HG03520 (cell line): ENCODE results near the gene GDF10.

Source experiments
- ATAC-seq: cut with Tn5 transposase; IDR thresholded peaks from one replicate; pipeline ENCODE4 v1.9.1; 2021; ENCODE audit warnings: mild to moderate bottlenecking, moderate library complexity; ENCODE audit not compliant: unreplicated experiment

GDF10 gene

DNA sequence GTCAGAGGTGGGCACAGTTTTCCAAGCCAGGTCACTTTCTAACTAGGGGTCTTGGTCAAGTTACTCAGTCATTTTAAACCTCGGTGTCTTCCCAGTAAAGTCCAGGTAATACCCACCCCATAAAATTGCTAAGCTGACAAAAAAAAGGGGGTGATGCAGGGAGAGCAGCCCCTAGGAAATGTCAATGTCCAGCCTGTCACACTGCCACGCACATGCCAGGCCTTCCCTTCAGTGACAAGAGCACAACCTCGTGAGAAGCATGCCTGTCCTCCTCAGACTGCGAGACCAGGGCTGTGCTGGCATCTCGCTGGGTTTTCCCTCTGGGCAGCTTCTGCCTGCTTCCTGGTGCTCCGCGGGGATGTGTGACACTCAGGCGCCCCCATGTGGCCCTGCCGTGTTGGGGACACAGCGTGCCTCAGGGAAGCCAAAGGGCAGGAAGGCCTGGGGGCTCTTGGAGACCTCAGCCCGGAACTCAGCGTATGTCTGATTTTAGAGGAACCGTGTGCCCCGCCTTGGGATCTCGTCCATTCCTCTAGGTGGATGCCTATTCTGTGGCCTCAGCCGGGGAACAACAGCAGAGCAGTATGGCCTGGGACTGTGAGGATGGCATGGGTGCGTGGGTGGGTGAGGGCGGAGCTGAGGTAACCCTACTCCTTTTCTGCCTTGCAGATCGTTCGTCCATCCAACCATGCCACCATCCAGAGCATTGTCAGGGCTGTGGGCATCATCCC, 12.1 kb downstream of the GDF10 start:
- peak; percentile 63 for ATAC-seq

DNA sequence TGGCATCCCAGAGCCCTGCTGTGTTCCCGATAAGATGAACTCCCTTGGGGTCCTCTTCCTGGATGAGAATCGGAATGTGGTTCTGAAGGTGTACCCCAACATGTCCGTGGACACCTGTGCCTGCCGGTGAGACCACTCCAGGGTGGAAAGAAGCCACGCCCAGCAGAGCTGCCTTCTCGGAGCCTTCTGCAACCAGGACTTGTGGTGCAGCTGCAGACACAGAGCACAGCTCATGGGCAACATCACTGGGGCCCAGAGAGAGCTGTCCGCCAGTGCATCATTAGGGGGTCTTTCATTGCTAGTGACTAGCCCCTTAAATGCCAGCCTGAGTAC, 12.6 kb downstream of the GDF10 start:
- no peak for ATAC-seq

DNA sequence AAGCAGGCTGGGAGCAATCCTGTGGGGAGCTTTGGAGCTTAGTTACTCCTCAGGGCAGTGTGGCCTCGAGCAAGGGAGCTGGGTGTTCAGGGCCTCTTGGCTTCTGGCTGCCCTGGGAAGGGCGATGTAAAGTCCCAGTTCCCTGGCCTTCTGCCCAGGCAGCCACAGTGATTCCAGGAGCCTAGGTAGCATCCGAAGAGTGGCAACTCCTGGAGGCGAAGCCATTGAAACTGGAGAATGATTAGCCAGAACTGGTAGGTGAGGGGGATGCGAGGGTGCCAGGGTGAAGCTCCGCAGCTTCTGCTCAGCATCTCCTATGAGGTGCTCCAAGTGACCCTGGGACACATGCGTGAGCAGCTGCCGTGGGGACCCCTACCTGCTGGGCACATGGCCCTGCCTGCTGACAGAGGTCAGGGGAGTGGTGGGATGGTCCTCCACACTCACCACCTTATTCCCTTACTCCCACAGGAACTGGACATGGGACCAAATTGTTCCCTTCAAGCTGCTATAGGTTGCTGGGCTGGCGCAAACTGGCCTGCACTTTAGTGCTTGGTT, 14.5 kb downstream of the GDF10 start:
- no peak for ATAC-seq

DNA sequence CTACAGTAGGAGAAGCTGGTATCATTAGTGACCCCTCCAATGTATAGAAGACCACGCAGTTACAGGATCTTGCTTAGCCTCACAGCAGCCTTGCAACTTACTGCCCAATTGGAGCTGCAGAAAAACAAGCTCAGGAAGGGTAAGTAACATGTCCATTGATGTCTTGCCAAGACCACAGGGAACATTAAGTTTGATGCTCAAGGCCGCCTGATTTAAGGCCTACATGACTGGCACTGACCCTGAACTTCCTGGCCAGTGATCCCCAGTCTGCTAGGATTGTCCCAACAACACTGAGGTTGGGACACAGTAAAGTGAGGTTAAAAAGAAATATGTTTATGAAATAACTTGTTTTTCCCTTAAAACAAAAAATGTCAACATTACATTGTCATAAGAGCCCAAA, 15.4 kb downstream of the GDF10 start:
- ATAC-seq: no peak

DNA sequence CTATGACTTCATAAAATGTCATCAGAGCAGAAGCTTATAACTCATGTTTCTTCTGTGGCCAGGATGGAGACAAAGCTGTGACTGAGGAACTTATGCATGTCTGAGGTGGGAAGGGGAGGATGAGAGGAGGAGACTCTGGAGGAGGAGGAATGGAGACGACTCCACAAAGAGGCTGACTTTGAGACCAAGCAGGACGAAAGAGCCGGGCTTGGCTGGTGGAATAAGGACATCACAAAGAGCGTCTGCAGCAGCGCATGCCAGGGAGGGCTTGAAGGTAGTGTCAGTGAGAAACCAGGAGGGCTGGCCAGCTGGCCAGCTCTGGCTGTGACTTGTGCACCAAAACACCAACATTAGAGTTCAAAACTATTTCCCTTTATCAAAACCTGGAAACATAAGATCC, 16.1 kb downstream of the GDF10 start:
- no peak for ATAC-seq

DNA sequence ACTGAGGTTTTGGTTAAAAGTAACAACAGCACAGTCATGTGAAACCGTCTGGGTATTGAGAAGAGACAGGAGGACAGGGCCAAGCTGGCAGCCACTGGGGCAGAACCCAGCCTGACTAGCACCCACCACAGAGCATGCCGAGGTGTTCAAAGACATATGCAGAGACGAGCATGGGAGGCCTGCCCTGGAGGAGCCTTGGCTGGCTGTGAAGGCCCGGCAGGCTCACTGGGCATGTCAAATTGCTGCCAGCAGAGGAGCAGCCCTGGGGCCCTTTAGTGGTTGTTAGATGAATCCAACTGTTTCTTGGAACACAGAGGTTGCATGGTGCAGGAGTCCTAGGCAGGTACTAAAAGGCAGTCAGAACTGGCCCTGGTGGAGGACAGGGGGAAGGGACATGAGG, 17.3 kb downstream of the GDF10 start:
- ATAC-seq: no peak

DNA sequence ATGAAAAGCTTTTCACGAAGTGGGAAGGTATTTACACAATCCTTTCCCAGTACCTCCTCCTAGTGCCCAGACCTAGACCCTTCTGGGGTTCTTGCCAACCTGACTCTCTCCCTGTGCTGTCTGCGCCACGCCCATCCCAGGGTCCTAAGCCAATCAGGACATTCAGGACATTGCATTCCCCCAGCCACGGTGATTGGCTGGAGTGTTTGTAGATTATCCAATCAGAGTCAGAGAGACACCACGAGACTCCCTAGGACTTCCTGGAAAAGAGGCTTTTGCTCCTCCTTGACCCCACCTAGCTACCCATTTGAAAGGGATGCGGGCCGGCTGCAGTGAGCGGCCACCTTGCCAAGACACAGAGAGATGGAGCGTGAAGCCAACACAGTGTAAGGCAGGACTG, 18.7 kb downstream of the GDF10 start:
- ATAC-seq: no peak

DNA sequence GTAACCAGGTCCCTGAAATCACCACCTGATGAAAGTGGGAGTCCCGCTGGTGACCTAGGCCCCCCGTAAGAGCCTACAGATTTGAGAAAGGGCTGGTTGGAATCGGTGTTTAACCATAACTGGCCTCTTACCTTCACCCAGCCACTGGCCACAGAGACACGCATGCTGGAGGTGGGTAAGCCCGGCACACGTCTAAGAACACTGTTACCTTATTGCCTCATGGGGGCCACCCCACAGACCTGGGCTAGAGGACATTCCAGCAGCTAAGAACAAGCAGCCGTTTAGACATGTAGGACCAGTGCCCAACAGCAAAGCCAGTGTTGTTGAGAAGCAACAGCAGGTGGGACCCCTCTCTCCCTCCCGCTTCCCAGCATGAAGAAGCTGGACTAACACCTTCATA, 19.8 kb downstream of the GDF10 start:
- no peak for ATAC-seq

DNA sequence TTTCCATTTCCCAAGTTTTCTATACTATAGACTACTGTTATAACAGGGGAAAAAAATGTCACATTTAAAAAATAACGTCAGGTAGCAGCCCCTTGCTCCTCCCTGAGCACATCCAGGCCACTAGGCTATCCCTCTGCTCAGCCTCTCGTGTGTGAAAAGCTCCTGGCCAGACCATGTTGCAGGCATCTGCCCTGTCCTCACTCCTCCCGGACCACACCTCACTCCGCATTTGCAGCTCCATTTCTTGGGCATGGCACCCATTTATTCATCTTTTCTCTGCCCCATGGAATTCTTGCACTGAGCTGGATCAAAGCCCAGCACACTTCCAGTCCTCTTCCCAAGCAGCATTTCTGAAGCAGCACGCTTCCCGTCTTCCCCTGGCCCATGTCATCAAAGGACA, 20.8 kb downstream of the GDF10 start:
- ATAC-seq: no peak

DNA sequence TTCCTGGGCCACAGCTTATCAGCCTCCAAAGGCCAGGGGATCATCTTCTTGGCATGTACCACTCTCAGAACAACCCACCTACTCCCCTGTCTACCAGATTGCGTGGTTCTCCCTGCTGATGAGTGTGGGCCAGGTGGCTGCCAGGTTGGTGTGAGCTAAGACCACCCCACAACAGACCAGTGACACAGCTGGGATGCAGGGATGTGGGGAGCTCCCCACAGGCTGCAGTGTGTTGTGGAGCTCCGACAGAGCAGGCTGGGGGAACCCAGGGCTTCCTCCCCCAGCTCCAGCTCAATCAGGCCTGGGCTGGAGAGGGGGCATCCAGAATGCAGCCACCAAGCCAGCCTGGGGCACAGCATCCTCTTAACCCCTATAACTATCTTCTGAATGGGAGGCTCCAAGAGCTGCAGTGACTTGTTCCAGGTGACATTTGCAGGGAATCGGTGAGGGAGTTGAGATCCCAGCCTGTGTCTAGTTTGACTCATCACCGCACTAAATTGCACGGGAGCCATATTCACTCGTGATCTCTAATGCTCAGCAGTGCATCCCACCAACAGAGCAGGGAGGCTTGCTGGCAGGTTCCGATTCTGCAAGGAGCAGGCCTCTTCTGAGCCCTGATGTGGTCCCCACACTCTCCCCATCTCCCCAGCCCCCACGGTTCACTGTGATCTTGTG, 21.7 kb downstream of the GDF10 start:
- no peak for ATAC-seq

DNA sequence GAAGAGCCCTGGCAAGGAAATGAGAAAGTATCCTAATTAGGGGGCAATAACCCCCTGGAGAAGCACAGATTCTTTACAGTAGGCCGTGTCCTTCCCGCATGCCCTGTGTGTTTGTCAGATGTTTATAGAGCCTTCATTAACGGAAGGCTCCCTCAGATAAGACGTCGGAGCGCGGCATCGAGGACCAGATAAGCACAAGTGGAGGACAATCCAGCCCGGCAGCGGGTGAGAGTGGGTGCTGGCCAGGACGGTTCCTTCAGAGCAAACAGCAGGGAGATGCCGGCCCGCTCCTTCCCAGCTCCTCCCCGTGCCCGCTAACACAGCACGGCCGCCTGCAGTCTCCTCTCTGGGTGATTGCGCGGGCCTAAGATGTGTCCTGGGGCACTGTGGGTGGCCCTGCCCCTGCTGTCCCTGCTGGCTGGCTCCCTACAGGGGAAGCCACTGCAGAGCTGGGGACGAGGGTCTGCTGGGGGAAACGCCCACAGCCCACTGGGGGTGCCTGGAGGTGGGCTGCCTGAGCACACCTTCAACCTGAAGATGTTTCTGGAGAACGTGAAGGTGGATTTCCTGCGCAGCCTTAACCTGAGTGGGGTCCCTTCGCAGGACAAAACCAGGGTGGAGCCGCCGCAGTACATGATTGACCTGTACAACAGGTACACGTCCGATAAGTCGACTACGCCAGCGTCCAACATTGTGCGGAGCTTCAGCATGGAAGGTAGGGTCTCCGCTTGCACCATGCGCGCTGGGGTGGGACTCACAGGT, 22.5 kb downstream of the GDF10 start, which contains the start of gene GDF2:
Gene GDF2 (plus strand): TSS at position 155 of the 762 bp plus-strand sequence. CDS start 215 bp downstream, at position 370.
- no peak for ATAC-seq

DNA sequence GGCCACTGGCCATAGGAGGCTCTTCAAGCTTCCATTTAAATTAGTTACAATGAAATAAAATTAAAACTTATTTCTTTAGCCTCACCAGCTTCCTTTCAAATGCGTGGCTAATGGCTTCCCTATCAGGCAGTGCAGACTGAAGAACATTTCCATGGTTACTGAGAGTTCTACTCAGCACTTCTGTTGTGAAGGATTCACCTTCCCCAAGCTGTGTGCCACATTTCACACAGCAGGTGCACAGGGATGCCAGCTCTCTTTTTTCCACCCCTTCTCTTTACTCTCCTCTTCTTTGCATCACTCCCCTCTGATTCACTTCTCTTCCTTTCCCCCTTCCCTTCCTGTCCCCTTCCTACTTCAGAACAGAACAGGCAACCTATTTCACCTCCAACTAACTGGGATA, 23.1 kb downstream of the GDF10 start:
- ATAC-seq: no peak

DNA sequence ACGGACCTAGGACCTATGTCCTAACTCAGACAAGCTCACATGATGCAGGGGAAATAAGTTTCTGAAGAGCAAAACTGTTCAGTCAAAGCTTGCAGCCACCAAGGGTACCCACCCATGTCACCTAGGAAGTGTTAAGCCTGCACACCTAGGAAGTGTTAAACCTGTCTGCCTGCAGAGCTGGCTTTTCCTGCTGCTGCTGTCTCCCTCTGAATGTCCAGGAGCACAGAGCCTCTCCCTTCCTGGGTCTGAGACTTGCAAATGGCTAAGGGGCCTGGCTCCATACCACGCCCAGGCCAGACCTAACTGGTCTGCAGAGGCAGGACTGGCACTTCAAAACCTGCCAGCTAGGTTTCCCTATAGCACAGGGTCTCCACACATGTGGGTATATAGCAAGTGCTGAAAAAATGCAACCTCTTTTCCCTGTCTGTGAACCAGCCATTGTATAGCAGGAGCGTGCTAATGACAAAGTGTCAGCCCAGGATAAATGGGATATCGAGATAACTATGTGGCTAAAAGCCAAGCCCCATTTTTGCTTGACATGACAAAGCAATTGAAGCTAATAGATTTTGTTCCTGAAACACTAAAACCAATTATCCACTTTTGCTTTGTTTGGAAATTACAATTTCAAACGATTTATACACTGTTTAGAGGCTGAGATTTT, 23.8 kb downstream of the GDF10 start:
- no peak for ATAC-seq

DNA sequence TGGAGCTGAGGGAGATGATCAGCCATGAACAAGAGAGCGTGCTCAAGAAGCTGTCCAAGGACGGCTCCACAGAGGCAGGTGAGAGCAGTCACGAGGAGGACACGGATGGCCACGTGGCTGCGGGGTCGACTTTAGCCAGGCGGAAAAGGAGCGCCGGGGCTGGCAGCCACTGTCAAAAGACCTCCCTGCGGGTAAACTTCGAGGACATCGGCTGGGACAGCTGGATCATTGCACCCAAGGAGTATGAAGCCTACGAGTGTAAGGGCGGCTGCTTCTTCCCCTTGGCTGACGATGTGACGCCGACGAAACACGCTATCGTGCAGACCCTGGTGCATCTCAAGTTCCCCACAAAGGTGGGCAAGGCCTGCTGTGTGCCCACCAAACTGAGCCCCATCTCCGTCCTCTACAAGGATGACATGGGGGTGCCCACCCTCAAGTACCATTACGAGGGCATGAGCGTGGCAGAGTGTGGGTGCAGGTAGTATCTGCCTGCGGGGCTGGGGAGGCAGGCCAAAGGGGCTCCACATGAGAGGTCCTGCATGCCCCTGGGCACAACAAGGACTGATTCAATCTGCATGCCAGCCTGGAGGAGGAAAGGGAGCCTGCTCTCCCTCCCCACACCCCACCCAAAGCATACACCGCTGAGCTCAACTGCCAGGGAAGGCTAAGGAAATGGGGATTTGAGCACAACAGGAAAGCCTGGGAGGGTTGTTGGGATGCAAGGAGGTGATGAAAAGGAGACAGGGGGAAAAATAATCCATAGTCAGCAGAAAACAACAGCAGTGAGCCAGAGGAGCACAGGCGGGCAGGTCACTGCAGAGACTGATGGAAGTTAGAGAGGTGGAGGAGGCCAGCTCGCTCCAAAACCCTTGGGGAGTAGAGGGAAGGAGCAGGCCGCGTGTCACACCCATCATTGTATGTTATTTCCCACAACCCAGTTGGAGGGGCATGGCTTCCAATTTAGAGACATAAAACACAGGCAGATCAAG, 25.6 kb downstream of the GDF10 start:
- no peak for ATAC-seq

DNA sequence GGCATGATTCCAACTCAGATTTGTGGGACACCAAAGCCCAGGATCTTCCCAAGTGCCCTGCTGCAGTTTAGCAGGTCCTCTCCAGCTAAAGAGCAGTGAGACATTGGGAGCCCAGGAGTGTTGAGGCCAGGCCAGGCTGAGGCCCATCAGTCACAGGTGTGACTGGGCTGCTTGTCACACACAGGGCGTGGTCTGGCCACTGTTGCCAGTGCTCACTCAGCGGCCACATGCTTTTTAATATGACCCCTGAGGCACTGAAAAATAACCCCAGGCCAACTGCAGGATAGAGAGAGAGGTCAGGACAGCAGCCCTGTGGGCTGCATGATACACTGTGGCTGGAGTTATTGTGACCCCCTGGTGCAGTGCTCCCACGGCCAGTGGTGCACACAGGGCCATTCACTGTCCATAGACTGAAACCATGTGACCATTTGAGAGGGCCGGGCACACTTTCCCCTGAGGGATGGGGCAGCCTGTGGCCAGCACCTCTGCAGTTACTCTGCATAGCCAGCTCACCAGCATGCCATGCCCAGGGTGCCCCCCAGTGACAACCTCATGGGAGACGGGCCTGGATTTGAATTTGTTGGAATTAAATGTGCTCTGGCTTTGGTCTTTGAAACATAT, 26.4 kb downstream of the GDF10 start:
- ATAC-seq: no peak

DNA sequence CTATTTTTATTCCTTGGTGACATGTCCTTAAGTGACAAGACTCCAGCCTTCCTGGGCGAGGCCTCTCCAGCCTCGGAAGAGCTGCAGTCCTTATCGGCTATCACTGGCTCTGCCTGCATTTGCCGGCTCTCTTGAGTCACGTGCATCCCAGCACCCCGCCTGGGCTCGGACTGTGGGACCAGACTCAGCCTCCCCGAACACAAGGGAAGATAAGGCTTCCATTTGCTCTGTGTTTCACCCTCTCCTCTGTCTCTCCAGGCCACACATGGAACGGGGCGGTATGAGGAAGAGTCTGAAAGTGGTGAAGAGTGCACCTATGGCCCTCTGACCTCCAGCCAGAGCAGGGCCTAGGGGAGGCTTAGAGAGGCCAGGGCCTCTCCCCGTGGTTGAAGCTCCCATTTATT, 26.9 kb downstream of the GDF10 start:
- no peak for ATAC-seq

DNA sequence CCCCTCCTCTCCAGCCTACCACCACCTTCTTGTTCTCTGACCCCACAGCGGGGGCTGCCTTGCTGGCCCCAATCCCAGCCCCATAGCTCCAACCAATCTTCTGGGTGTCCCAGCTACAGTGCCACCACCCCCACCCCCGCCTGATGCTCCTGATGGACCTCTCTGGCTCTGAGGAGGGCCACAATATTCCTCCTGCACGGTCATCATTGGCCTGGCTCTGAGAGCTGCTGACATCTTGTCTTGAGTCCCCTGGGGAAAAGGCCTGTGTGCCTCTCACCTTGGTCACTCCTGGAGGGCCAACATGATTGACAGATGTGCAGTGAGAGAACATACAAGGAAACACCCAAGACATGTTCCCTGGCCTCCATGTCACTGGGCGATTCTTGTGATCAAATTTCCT, 29.9 kb downstream of the GDF10 start:
- ATAC-seq: no peak

DNA sequence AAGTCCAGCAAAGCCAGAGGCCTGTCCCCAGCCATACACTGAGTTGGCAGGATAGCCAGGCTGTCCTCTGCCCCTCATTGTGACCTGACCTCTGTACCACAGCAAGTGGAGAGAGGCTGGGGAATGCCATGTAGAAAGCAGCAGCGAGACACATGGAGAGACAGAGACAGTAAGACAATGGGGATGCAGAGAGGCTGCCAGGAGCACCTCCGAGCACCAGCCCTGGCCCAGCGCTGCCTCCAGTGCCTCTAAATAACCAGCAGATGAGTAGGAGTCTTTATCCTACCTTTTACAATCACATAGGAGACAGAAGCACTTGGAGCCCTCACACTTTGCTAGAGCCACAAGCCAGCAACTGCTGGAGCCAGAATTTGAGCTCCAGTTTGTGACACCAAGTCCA, 30.4 kb downstream of the GDF10 start:
- no peak for ATAC-seq

DNA sequence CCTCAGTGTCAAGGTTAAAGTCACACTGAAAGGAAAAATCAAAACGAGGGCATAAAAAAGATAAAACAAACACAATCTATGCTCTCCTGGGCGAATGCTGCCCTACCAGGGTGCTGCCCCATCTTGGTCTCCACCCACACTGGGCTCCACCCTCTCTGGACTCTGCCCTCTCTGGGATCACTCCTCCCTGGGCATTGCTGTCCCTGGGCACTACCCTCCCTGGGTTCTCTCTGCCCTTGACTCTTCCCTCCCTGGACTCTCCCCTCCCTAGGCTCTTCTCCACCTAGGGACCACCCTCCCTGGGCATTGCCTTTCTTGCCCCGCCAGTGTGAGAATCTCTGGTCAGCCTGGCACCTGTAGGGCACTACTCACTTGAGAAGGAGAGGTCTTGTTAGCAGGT, 30.8 kb downstream of the GDF10 start:
- no peak for ATAC-seq

DNA sequence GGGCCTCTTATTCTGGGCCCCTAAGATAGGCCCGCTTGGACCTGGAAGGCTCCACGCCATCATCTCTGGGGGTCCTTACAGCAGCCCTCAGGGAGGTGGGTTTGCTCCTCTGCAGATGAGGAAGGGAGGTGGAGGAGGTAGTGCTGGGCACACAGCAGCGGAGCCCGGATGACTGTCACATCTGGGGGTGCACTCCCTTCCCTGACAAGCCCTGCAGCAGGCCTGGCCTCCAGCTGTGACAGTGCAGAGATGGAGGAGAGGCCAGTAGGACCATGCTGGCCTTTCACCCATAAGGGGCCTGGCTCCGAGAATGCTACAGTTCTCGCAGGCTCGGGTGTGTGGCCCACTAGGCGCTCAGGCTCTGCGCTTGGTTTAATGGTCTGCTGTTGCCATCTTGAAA, 31.5 kb downstream of the GDF10 start:
- ATAC-seq: no peak
